OCI-LY7 (cell line): ENCODE results near the gene ELK1. TPM values are rescaled to one million over a fixed set of nuclear protein-coding genes. Genes with fewer than 3 reads are reported as not detected.

Experiments
- BruUV-seq: library from RNA; stranded (reverse); fragments of 400-500 nt; replicated peaks from 2 replicates; lab custom pipeline; 2021; lab: Mats Ljungman, UMichigan
- CTCF ChIA-PET: fragments of 300-600 bp; sonication (Branson Sonifier 250); formaldehyde crosslinking; loops from one replicate; lab custom pipeline; 2022; ENCODE audit warnings: antibody characterized with exemption; ENCODE audit not compliant: unreplicated experiment; lab: Charles Lee
- POLR2A ChIA-PET: fragments of 300-600 bp; sonication (Branson Sonifier 250); formaldehyde crosslinking; loops from one replicate; lab custom pipeline; 2022; ENCODE audit warnings: antibody characterized with exemption; lab: Charles Lee
- DNase-seq: peaks from one replicate; pipeline ENCODE4 v3.0.0-alpha.2; 2015; ENCODE audit warnings: low spot score
- H2AFZ ChIP-seq: fragments of 200-600 bp; sonication (generic), shearing (Covaris generic); 2 replicates; pipeline ENCODE4 v1.6.1; 2014; ENCODE audit warnings: mild to moderate bottlenecking, antibody characterized with exemption, low read length, moderate library complexity
- H3K27ac ChIP-seq: fragments of 200-600 bp; sonication (generic); 2 replicates; pipeline ENCODE4 v1.5.1; 2014; ENCODE audit warnings: mixed run types, low read depth, mild to moderate bottlenecking, moderate library complexity, low read length, inconsistent platforms; ENCODE audit not compliant: poor library complexity, severe bottlenecking
- H3K36me3 ChIP-seq: fragments of 200-600 bp; sonication (generic); 2 replicates; pipeline ENCODE4 v1.6.1; 2014; ENCODE audit warnings: mild to moderate bottlenecking, antibody characterized with exemption, low read length, moderate library complexity, mixed read lengths; ENCODE audit not compliant: insufficient read depth
- H3K4me1 ChIP-seq: fragments of 200-600 bp; sonication (generic); 2 replicates; pipeline ENCODE4 v1.5.1; 2014; ENCODE audit warnings: mild to moderate bottlenecking, low read length; ENCODE audit not compliant: insufficient read depth, poor library complexity, severe bottlenecking
- H3K4me2 ChIP-seq: fragments of 200-600 bp; sonication (generic); 2 replicates; pipeline ENCODE4 v1.6.1; 2014; ENCODE audit warnings: mild to moderate bottlenecking, low read length
- H3K4me3 ChIP-seq: fragments of 200-600 bp; sonication (generic); 2 replicates; pipeline ENCODE4 v1.5.1; 2014; ENCODE audit warnings: mild to moderate bottlenecking, low read depth, low read length; ENCODE audit not compliant: poor library complexity, severe bottlenecking
- H3K79me2 ChIP-seq: fragments of 200-600 bp; sonication (generic); 2 replicates; pipeline ENCODE4 v1.6.1; 2016; ENCODE audit warnings: low read depth, mild to moderate bottlenecking, low read length, moderate library complexity, mixed read lengths; ENCODE audit not compliant: insufficient read depth
- H3K9me2 ChIP-seq: fragments of 200-600 bp; sonication (generic); 2 replicates; pipeline ENCODE4 v1.6.1; 2016; ENCODE audit warnings: mild to moderate bottlenecking, low read length, mixed read lengths; ENCODE audit not compliant: insufficient read depth
- H3K9me3 ChIP-seq: fragments of 200-600 bp; sonication (generic); 2 replicates; pipeline ENCODE4 v1.6.1; 2014; ENCODE audit warnings: mild to moderate bottlenecking, mixed run types, low read length, mixed read lengths
- H4K20me1 ChIP-seq: fragments of 200-600 bp; sonication (generic); 2 replicates; pipeline ENCODE4 v1.6.1; 2014; ENCODE audit warnings: mild to moderate bottlenecking, antibody characterized with exemption, low read length, moderate library complexity, mixed read lengths; ENCODE audit not compliant: insufficient read depth
- EZH2phosphoT487 ChIP-seq: fragments of 200-600 bp; sonication (generic); IDR thresholded peaks from 2 replicates; pipeline ENCODE4 v1.6.1; 2018; ENCODE audit warnings: low read depth, borderline replicate concordance, mild to moderate bottlenecking, mixed run types, antibody characterized with exemption, low read length, moderate library complexity, mixed read lengths
- intact Hi-C: fragments of 100-400 bp; cut with micrococcal nuclease; formaldehyde crosslinking; loops from one replicate; pipeline ENCODE4 v1.10.0; 2022; ENCODE audit not compliant: unreplicated experiment
- total RNA-seq, 2 experiments: library from RNA; depleted of rRNA in 1 of 2; stranded (reverse); fragments of >200 nt in 1 of 2; shearing (Covaris generic) in 1 of 2; gene quantifications; 2 replicates each; pipeline ENCODE4 v1.2.3, GENCODE V29; 2014 to 2022
- TF ChIP-seq, protein P1 (sequence below): fragments of 200-600 bp; sonication (generic); conservative IDR thresholded peaks from 2 replicates; pipeline ENCODE4 v1.5.1; 2014; ENCODE audit warnings: mild to moderate bottlenecking, antibody characterized with exemption, low read length, moderate library complexity, mixed read lengths

The ELK1 gene
- total RNA-seq, 2 experiments from 2014 or later = 23.3 to 51.0 TPM

DNA sequence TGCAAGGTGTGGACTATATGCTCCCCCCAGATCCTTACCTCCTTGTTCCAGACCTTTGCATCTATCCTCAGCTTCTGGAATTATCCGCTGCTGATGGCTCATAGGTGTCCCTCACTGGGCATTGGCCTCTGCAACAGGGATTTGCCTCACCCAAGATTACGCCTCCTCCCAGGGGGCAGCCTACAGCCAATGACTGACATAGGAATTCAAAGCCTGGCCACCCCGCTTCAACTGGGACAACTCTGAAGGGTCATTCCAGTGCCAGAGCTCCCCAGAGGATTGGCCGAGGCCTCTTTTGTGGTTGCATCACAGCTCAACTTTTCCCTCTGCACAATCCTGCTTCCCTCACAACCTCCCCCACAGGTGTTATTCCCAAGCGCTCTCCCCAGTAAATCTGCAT lies 35.7 kb downstream of the ELK1 start:
- CTCF ChIA-PET = no interaction called here
- POLR2A ChIA-PET = no interaction called here
- intact Hi-C loops = no loop called here

DNA sequence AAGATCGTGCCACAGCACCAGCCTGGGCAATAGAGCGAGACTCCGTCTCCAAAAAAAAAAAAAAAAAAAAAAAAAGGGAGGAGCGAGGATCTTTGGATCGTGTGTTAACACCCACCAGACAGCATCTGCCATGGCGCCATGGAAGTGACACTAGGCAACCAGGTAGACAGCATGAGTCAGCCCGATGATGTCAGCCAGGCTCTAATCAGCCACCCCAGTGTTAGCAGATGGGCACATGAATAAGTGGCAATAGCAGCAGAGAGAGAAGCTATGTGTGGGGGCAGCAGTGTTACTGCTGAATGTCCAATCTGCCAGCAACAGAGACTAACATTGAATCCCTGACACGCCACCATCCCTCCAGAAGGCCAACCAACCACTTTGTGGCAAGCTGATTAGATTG lies 37.3 kb downstream of the ELK1 start:
- no peak for DNase-seq
- no peaks in the 10 kb centered on the region for H3K4me1 ChIP-seq
- CTCF ChIA-PET = interaction anchor here (0.8 kb wide), 1 partner anchor 11 kb away, joined by 3 read pairs; no protein-coding TSS in a partner anchor

More for the DNA sequence above, 35.7 kb downstream of the ELK1 start:
- Histone ChIP-seq H3K9me2 (no peaks in the 10 kb centered on the region), H2AFZ (no peak overlapping the region), H3K27ac (no peak overlapping the region), H3K4me2 (no peak overlapping the region), H3K4me3 (no peak overlapping the region), H4K20me1 (no peaks in the 10 kb centered on the region), H3K9me3 (no peaks in the 10 kb centered on the region), H3K4me1 (no peaks in the 10 kb centered on the region), H3K36me3 (no peaks in the 10 kb centered on the region), H3K79me2 (no peaks in the 10 kb centered on the region)
- DNase-seq = no peak
- no TSS peak for BruUV-seq
- TF ChIP-seq EZH2phosphoT487 = no peak
- TF ChIP-seq, protein P1, sequence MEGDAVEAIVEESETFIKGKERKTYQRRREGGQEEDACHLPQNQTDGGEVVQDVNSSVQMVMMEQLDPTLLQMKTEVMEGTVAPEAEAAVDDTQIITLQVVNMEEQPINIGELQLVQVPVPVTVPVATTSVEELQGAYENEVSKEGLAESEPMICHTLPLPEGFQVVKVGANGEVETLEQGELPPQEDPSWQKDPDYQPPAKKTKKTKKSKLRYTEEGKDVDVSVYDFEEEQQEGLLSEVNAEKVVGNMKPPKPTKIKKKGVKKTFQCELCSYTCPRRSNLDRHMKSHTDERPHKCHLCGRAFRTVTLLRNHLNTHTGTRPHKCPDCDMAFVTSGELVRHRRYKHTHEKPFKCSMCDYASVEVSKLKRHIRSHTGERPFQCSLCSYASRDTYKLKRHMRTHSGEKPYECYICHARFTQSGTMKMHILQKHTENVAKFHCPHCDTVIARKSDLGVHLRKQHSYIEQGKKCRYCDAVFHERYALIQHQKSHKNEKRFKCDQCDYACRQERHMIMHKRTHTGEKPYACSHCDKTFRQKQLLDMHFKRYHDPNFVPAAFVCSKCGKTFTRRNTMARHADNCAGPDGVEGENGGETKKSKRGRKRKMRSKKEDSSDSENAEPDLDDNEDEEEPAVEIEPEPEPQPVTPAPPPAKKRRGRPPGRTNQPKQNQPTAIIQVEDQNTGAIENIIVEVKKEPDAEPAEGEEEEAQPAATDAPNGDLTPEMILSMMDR = no peak

GRCh38 chrX:47612418-47612817 lies 37.9 kb downstream of the ELK1 start:
- intact Hi-C loops = no loop called here
- no peak for DNase-seq
- H3K4me2 ChIP-seq = no peak overlapping the region
- TF ChIP-seq EZH2phosphoT487 = no peak
- TF ChIP-seq, protein P1 = no peak
- ChIA-PET POLR2A (no interaction called here), CTCF (no interaction called here)
- no peaks in the 10 kb centered on the region for H3K9me3 ChIP-seq
- H3K4me1 ChIP-seq = no peaks in the 10 kb centered on the region
- no peaks in the 10 kb centered on the region for H3K79me2 ChIP-seq
- no peak overlapping the region for H3K27ac ChIP-seq
- no peaks in the 10 kb centered on the region for H3K36me3 ChIP-seq
- no peaks in the 10 kb centered on the region for H3K9me2 ChIP-seq
- no peak overlapping the region for H3K4me3 ChIP-seq
- no TSS peak for BruUV-seq
- no peaks in the 10 kb centered on the region for H4K20me1 ChIP-seq
- no peak overlapping the region for H2AFZ ChIP-seq

More for the DNA sequence above, 37.3 kb downstream of the ELK1 start:
- Histone ChIP-seq H3K4me2 (no peak overlapping the region), H3K9me2 (no peaks in the 10 kb centered on the region), H3K27ac (no peak overlapping the region), H3K9me3 (no peaks in the 10 kb centered on the region), H4K20me1 (no peaks in the 10 kb centered on the region), H3K36me3 (no peaks in the 10 kb centered on the region), H3K79me2 (no peaks in the 10 kb centered on the region), H3K4me3 (no peak overlapping the region), H2AFZ (no peak overlapping the region)
- intact Hi-C loops = no loop called here
- BruUV-seq = no TSS peak
- POLR2A ChIA-PET = no interaction called here
- TF ChIP-seq, protein P1 = no peak
- TF ChIP-seq EZH2phosphoT487 = no peak
